Ishikawa (cell line): ENCODE data around the gene UBAC2.

Experiments used
- CEBPB ChIP-seq: IDR thresholded peaks from 2 replicates; pipeline ENCODE4 v1.6.1; 2012
- CREB1 ChIP-seq: IDR thresholded peaks from 2 replicates; pipeline ENCODE4 v1.6.1; 2012; ENCODE audit warnings: low read depth
- EGR1 ChIP-seq: IDR thresholded peaks from 2 replicates; pipeline ENCODE4 v1.6.1; 2012
- EP300 ChIP-seq: IDR thresholded peaks from 2 replicates; pipeline ENCODE4 v1.6.1; 2012; ENCODE audit warnings: borderline replicate concordance
- FOXM1 ChIP-seq: IDR thresholded peaks from 2 replicates; pipeline ENCODE4 v1.6.1; 2012; ENCODE audit warnings: low read depth, borderline replicate concordance
- MAX ChIP-seq: IDR thresholded peaks from 2 replicates; pipeline ENCODE4 v1.6.1; 2012
- RAD21 ChIP-seq: IDR thresholded peaks from 2 replicates; pipeline ENCODE4 v1.6.1; 2012; ENCODE audit warnings: low read depth
- TAF1 ChIP-seq: IDR thresholded peaks from 2 replicates; pipeline ENCODE4 v1.6.1; 2012; ENCODE audit warnings: low read depth, mild to moderate bottlenecking
- TCF12 ChIP-seq: IDR thresholded peaks from 2 replicates; pipeline ENCODE4 v1.6.1; 2012; ENCODE audit warnings: low read depth
- YY1 ChIP-seq: IDR thresholded peaks from 2 replicates; pipeline ENCODE4 v1.6.1; 2012; ENCODE audit warnings: low read depth
- ZBTB7A ChIP-seq: IDR thresholded peaks from 2 replicates; pipeline ENCODE4 v1.6.1; 2012; ENCODE audit warnings: low read depth
- TF ChIP-seq, protein P1 (sequence below): IDR thresholded peaks from 2 replicates; pipeline ENCODE4 v1.6.1; 2012; ENCODE audit warnings: low read depth, mild to moderate bottlenecking
- TF ChIP-seq, protein P2 (sequence below): IDR thresholded peaks from 2 replicates; pipeline ENCODE4 v1.6.1; 2012

- TF ChIP-seq CEBPB (no peak), MAX (no peak), TAF1 (no peak), RAD21 (no peak), EP300 (no peak), TCF12 (no peak), ZBTB7A (no peak), YY1 (no peak), FOXM1 (no peak), EGR1 (no peak), CREB1 (no peak)
- TF ChIP-seq, protein P1, sequence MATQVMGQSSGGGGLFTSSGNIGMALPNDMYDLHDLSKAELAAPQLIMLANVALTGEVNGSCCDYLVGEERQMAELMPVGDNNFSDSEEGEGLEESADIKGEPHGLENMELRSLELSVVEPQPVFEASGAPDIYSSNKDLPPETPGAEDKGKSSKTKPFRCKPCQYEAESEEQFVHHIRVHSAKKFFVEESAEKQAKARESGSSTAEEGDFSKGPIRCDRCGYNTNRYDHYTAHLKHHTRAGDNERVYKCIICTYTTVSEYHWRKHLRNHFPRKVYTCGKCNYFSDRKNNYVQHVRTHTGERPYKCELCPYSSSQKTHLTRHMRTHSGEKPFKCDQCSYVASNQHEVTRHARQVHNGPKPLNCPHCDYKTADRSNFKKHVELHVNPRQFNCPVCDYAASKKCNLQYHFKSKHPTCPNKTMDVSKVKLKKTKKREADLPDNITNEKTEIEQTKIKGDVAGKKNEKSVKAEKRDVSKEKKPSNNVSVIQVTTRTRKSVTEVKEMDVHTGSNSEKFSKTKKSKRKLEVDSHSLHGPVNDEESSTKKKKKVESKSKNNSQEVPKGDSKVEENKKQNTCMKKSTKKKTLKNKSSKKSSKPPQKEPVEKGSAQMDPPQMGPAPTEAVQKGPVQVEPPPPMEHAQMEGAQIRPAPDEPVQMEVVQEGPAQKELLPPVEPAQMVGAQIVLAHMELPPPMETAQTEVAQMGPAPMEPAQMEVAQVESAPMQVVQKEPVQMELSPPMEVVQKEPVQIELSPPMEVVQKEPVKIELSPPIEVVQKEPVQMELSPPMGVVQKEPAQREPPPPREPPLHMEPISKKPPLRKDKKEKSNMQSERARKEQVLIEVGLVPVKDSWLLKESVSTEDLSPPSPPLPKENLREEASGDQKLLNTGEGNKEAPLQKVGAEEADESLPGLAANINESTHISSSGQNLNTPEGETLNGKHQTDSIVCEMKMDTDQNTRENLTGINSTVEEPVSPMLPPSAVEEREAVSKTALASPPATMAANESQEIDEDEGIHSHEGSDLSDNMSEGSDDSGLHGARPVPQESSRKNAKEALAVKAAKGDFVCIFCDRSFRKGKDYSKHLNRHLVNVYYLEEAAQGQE: no peak
- TF ChIP-seq, protein P2, sequence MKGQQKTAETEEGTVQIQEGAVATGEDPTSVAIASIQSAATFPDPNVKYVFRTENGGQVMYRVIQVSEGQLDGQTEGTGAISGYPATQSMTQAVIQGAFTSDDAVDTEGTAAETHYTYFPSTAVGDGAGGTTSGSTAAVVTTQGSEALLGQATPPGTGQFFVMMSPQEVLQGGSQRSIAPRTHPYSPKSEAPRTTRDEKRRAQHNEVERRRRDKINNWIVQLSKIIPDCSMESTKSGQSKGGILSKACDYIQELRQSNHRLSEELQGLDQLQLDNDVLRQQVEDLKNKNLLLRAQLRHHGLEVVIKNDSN: no peak
Measured at GRCh38 chr13:99355267-99356011, 154.8 kb downstream of the UBAC2 start.
